ENCODE measurements around the gene COL19A1. TPM values are rescaled to one million over a fixed set of nuclear protein-coding genes. Genes with fewer than 3 reads are reported as not detected.

Gene COL19A1
- total and polyA plus RNA-seq, 2 experiments from 2014 or later: not detected

GRCh38 chr6:69866770-69867638 is 648 bp downstream of the COL19A1 start (continued):
- TF ChIP-seq ETS1 (IDR thresholded peaks at IDR 0.05): no peak
- TF ChIP-seq EZH2 (IDR thresholded peaks at IDR 0.05; ENCODE audit: low read depth, unreplicated experiment): no peak
- no peak for TF ChIP-seq ZNF114 (CRISPR knock-in tag; IDR thresholded peaks at IDR 0.05)
- no peak for TF ChIP-seq POLR2AphosphoS5 (IDR thresholded peaks at IDR 0.05; ENCODE audit: low read depth)

- Histone ChIP-seq H3K79me2 (replicated peaks; ENCODE audit: insufficient read depth) (no peaks in the 10 kb centered on the region), H2AFZ (peak overlapping the region; percentile 97), H3K36me3 (ENCODE audit: insufficient read depth) (no peaks in the 10 kb centered on the region), H3K4me1 (ENCODE audit: insufficient read depth) (peaks cover 10% of the 10 kb centered on the region), H3F3A (replicated peaks; ENCODE audit: low read depth) (no peaks in the 10 kb centered on the region), H4K20me1 (replicated peaks; ENCODE audit: insufficient read depth) (no peaks in the 10 kb centered on the region), H3K4me3 (peak overlapping the region; percentile 72), H3K27ac (ENCODE audit: low read depth) (no peak overlapping the region), H3K4me2 (peak overlapping the region; percentile 95), H3K9me2 (ENCODE audit: insufficient read depth) (no peaks in the 10 kb centered on the region), H3K27me3 (ENCODE audit: insufficient read depth) (peaks cover 47% of the 10 kb centered on the region)
- peak overlapping the region; percentile 74 for H3K4me3 Mint-ChIP-seq
- H3K4me1 Mint-ChIP-seq: peaks cover 20% of the 10 kb centered on the region
- H3K9me3 Mint-ChIP-seq: no peaks in the 10 kb centered on the region
- no peaks in the 10 kb centered on the region for H3K36me3 Mint-ChIP-seq (ENCODE audit: low read depth)
- DNase-seq (ENCODE audit: low spot score) (no peak), ATAC-seq (no peak)
- H3K27ac Mint-ChIP-seq: no peak overlapping the region
- peaks cover 29% of the 10 kb centered on the region for H3K27me3 Mint-ChIP-seq (ENCODE audit: insufficient read depth, low read depth, poor library complexity)
- TF ChIP-seq JUNB (IDR thresholded peaks at IDR 0.05; ENCODE audit: unreplicated experiment) (no peak), ZNF462 (CRISPR knock-in tag; IDR thresholded peaks at IDR 0.05) (no peak), POLR2AphosphoS5 (IDR thresholded peaks at IDR 0.05; ENCODE audit: low read depth) (no peak), ETS1 (IDR thresholded peaks at IDR 0.05) (no peak), EZH2phosphoT487 (IDR thresholded peaks at IDR 0.05; ENCODE audit: unreplicated experiment) (no peak), NANOG (IDR thresholded peaks at IDR 0.05; ENCODE audit: borderline replicate concordance) (no peak), STAT1 (IDR thresholded peaks at IDR 0.05; ENCODE audit: unreplicated experiment) (no peak), EZH2 (IDR thresholded peaks at IDR 0.05; ENCODE audit: low read depth, unreplicated experiment) (no peak), CREB1 (CRISPR knock-in tag; IDR thresholded peaks at IDR 0.05; ENCODE audit: low read depth) (no peak), ZNF114 (CRISPR knock-in tag; IDR thresholded peaks at IDR 0.05) (no peak)
- TF ChIP-seq, protein P1, sequence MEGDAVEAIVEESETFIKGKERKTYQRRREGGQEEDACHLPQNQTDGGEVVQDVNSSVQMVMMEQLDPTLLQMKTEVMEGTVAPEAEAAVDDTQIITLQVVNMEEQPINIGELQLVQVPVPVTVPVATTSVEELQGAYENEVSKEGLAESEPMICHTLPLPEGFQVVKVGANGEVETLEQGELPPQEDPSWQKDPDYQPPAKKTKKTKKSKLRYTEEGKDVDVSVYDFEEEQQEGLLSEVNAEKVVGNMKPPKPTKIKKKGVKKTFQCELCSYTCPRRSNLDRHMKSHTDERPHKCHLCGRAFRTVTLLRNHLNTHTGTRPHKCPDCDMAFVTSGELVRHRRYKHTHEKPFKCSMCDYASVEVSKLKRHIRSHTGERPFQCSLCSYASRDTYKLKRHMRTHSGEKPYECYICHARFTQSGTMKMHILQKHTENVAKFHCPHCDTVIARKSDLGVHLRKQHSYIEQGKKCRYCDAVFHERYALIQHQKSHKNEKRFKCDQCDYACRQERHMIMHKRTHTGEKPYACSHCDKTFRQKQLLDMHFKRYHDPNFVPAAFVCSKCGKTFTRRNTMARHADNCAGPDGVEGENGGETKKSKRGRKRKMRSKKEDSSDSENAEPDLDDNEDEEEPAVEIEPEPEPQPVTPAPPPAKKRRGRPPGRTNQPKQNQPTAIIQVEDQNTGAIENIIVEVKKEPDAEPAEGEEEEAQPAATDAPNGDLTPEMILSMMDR (conservative IDR thresholded peaks at IDR 0.05; ENCODE audit: low read depth in 2 of 2): no peak
Measured at GRCh38 chr6:69867639-69867976, 1.3 kb downstream of the COL19A1 start.

Measured in GM23338 (cell line).